NCI-H2029 treated with DMSO at 0.1 percent for 48 hours (cell line): ENCODE measurements around the gene IPO11.

Experiments used
- DNase-seq: peaks from one replicate; lab custom pipeline; 2025; lab: John Stamatoyannopoulos, UW

The IPO11 gene

DNA sequence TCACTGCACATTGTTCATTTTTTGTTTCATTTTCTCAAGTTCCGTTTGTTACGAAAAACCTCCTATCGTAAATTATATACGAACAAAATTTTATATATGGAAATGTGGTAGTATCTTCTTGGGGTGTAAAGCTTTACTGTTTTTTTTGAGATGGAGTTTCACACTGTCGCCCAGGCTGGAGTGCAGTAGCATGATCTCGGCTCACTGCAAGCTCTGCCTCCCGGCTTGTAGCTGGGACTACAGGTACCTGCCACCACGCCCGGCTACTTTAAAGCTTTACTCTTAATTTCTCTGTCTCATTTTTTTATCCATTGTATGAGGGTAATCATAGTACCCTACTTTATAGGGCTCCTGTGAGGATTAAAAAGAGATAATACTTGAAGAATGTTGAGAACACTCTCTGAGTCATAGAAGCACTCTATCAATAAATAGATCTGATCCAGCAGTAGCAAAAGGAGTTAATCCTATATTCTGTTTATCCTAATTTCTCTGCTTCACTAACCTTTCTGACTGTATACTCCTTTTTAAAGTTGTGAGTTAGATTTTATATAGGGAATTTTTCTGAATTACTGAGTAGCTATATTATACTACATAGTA, 160.5 kb downstream of the IPO11 start:
- DNase-seq: no peak

- no peak for DNase-seq
These were observed 162.0 kb downstream of the IPO11 start for GRCh38 chr5:62574599-62574998.

GRCh38 chr5:62575066-62575465, 162.5 kb downstream of the IPO11 start:
- DNase-seq: no peak

- DNase-seq: no peak
These were observed 162.9 kb downstream of the IPO11 start for GRCh38 chr5:62575489-62575888.

DNA sequence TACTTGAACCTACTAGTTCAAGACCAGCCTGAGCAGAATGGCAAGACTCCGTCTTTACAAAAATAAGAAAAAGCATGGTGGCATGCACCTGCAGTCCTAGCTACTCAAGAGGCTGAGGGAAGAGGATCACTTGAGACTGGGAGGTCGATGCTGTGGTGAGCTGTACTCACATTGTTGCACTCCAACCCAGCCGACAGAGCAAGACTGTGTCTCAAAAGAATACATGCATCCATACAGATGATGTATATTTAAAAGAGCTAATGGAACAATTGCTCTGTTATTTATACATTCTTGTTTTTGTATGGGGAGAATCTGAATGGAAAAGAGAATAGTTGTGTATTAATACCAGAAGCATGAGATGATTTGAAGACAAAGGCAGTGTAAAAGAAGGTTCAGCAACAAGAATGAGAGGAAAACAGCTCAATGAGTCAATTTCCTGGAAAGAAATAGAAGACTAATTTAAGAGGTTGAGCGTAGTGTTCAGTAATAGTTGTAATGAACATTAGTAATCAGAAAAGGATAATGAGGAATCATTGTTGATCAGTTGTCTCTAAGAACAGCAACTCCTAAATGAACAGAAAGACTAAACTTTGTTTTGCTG, 164.1 kb downstream of the IPO11 start:
- no peak for DNase-seq

DNA sequence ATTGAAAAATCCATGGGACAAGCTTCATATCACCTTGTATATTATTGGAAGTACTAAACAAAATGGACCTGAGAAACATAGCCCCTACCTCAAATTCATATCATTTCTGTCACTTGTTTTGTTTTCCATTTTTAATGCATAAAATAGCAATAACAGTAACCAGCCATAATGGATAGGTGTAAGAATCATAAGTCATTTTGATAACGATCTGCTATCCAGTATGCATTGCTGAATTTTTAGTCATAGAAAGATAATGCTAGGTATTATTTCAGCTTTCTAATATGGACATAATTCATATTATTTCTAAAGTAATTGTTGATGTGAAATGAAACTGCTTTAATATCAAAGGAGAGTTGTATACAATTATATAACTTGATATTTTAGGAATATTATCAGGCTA, 164.9 kb downstream of the IPO11 start:
- no peak for DNase-seq

DNA sequence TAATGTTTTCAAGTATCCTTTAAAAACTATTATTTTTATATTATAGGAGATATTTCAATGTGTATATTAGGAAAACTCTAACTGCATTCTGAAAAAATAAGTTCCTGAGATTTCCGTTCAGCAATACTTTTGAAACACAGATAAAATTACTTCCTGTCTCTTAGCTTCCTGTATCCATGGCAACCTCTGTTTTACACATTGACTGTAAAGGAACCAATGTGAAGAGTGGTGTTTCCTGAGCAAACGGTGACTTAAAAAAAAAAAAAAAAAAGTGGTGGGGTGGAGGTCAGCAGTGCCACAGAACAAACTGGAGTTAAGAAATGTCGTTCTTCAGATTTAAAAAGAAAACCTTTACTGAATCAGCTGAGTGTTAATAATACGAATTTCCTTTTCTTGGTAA, 166.0 kb downstream of the IPO11 start, which contains the start of gene LRRC70:
Gene LRRC70, plus strand, starts transcription at position 280 of the 400 bp plus-strand sequence. CDS start 620 bp downstream, outside the sequence.
- no peak for DNase-seq

GRCh38 chr5:62579761-62580160, 167.2 kb downstream of the IPO11 start:
- DNase-seq: no peak

DNA sequence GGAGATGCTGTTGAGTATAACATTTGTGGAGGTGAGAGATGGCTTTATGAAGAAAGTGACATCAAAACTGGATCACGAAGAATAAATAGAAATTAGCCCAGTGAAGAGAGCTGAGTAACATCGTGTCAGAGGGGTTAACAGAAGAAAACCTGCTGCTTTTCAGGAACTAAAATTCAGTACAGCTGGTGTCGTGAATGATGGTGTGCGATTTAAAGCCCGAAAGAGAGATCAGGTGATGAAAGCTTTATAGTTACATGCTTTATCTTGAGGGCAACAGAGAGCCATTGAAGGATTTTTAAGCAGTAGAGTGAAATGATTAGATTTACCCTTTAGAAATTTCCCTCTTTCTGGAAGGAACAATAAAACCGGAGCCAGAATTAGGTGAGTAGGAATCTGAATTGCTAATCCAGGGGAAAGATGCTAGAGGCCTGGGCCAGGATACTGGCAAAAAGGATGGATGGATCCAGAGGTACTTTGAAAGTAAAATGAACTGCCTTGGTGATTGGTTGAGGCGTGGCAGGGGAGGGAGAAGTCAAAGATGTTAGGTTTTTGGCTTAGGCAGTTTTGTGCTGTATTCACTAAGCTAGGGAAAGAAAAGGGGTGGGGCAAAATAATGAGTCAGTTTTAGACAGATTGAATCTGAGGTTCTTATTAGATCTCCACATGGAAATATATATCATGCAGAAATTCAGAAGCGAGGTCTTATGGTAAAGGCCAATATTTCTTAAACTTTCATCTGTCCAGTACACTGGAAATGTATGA, 169.5 kb downstream of the IPO11 start:
- no peak for DNase-seq

DNA sequence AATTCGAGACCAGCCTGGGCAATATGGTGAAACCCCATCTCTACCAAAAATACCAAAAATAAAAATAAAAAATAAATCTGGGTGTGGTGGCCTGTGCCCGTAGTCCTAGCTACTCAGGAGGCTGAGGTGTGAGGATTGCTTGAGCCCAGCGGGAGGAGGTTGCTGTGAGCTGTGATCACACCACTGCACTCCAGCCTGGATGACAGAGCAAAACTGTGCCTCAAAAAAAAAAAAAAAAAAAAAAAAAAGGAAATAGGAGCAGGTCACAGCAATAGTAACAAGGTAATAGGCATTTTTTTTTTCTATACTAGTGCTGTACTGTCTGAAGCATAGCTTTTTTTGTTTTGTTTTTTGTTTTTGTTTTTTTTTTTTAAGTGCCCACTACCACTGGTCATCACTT, 171.8 kb downstream of the IPO11 start:
- DNase-seq: no peak

GRCh38 chr5:62585306-62585705, 172.7 kb downstream of the IPO11 start:
- no peak for DNase-seq

DNA sequence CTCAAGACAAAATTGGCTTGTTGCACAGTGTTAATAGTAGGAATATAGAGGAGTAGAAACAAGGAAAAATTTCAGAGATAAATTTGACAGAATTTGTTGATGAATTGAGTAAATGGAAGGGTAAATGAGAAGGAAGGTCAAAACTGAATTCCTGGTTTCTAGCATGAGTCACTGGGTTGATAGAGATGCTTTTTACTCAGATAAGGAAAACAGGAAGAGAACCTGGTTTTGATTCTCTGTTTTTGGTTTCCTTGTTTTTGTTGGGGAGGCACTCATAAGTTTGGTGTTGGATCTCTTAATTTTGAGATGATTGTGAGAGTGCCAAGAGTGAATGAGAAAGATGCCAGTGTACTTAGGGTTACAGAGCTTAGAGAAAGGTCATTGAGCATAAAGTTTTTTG, 173.2 kb downstream of the IPO11 start:
- no peak for DNase-seq

- no peak for DNase-seq
These were observed 175.2 kb downstream of the IPO11 start for GRCh38 chr5:62587737-62588136.

GRCh38 chr5:62588668-62589067, 176.1 kb downstream of the IPO11 start:
- DNase-seq: no peak

DNA sequence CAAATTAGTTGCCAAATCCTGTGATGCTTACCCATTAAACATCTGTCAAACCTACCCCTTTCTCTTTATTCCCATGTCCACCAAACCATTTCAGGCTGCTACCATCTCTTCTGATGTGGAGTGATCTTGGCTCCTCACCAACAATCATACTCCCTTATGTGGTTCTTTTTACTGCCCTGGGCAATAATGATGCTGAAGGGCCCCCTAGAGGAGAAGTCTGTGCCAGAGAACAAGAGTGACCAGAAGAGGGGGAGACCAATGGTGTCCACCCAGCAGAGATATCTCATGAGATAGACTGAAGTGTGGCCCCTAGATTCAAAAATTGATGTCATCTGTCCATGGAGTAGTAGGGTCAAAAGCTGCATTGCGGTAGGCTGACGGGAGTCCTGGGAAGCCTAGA, 176.9 kb downstream of the IPO11 start:
- no peak for DNase-seq

DNA sequence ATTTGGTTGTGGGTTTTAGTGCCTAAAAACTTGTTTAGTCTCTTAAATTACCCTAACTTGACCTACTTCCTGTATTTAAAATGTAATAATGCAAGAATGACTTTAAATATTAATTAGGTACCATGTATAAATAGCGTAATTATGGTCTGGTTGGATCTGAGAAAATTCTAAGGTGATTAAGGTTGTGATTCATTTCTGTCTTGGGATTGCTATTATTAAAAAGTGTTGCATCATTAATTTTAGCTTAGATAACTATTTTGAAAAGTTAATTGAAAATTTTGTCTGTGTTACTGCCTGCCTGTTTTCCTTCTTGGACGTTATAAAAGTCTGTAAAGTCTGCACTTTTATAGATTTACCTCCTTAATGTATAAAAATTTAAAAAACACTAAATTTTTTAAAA, 177.8 kb downstream of the IPO11 start:
- DNase-seq: no peak

DNA sequence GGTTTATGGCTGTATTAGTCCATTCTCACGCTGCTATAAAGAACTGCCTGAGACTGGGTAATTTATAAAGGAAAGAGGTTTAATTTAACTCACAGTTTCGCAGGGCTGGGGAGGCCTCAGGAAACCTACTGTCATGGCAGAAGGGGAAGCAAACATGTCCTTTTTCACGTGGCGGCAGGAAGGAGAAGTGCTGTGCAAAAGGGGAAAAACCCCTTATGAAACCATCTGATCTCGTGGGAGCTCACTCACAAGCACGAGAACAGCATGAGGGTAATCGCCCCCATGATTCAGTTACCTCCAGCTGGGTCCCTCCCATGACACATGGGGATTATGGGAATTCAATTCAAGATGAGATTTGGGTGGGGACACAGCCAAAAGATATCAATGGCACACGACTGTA, 180.0 kb downstream of the IPO11 start:
- no peak for DNase-seq

DNA sequence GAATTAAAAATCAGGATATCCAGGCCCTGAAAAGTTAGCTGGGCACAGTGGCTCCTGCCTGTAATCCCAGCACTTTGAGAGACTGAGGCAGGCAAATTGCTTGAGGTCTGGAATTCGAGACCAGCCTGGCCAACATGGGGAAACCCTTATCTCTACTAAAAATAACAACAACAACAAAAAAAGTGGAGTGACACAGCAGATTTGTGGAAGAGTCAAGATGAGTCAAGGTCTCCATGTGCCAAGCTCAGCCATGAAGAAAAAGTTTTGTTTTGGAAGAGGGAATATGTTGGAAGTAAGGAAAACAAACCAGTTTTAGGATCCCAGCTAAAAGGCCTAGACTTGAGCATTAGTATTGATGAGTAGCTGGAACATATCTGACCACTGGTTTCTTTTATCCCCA, 180.8 kb downstream of the IPO11 start:
- DNase-seq: no peak

DNA sequence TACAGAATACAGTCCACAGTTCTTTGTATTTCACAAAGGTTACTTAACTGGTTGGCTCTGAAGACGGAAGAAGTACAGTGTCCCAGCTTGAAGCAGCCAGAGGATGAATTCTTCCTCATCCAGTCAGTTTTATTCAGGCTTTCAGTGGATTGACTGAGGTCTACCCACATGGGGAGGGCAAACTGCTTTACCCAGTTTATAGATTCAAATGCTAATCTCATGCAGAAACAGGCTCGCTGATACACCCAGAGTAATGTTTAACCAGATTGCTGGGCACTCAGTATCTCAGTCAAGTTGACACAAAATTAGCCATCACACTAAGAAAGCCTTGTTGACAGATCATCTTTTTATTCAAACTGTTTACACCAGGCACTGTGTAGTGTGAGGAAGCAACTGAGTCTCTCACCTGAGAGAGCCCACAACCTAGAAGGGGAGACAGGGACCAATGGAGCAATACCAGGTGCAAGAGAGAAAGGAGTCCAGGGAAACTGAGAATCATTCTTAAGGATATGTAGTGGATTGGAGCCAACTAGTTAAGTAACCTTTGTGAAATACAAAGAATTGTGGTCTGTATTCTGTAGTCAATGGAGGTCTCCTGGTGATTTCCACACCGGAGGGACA, 181.9 kb downstream of the IPO11 start:
- no peak for DNase-seq

DNA sequence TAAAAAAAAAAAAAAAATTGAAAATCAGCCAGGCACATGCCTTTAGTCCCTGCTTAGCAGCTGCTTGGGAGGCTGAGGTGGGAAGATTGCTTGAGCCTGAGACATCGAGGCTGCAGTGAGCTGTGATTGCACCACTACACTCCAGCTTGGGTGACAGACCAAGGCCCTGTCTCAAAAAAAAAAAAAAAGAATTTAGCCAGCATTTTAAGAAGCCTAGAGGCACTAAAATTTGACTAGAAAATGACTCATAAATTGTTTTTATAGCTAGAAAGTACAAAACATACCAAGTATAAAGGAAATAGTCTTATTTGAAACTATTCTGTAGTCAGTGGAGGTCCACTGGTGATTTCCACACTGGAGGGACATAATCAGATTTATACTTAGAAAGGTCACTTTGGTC, 183.5 kb downstream of the IPO11 start:
- DNase-seq: no peak

- no peak for DNase-seq
These were observed 184.1 kb downstream of the IPO11 start for GRCh38 chr5:62596691-62597090.

DNA sequence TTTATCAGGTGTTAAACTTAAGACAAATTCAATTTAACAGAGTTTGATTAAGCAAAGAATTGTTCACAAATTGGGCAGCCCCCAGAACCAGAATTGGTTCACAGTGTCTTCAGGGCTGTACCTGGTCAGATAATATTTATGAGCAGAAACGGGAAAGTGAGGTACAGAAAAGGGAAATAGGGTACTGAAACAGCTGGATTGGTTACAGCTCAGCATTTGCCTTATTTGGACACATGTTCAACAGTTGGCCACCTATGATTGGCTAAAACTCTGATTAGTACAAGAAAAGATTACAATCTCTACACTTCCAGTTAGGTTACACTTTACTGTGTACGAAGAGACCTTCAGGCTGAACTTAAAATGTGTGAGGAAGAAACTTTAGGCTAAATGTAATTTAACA, 184.8 kb downstream of the IPO11 start:
- DNase-seq: no peak
